ENCODE data around the gene MARCO. TPM values are rescaled to one million over a fixed set of nuclear protein-coding genes. Genes with fewer than 3 reads are reported as not detected.

Gene MARCO
- total RNA-seq, 1 experiment from 2014 or later: not detected

DNA sequence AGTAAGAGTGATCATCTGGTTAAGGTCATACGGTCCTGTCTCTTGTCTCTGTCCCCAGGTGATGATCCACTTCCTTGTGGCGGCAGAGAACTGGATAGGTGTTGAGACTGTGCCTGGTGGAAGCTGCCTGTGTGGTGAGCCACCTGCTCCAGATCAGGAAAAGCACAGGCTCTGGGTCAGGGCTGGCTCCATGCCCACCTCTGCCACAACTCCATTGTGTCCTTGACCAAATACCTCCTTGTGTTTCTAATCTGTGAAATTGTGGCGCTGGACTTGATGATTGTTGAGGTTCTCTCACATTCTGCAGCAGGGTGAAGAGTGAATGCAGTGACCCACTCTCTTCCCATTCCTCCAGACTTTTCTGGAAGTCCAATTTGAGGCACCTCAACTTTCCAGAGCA is 48.9 kb upstream of the MARCO start:
- H4K8ac ChIP-seq (replicated peaks; ENCODE audit: insufficient read length, low read depth, low read length): no peak overlapping the region
- peaks cover 8% of the 10 kb centered on the region for H3K9me3 ChIP-seq (ENCODE audit: control insufficient read depth, low read depth, low read length)
- H3K4me3 Mint-ChIP-seq: no peak overlapping the region
- H4K5ac ChIP-seq (ENCODE audit: insufficient read length, low read depth, low read length): no peak overlapping the region
- peaks cover 10% of the 10 kb centered on the region; the same call in 1 of the 2 replicates for H3K27me3 Mint-ChIP-seq (ENCODE audit: low read depth)
- no peak overlapping the region for H2BK12ac ChIP-seq (ENCODE audit: insufficient read length, low read depth, low read length)
- peaks cover 16 to 20% of the 10 kb centered on the region in 2 experiments for H3K9me3 Mint-ChIP-seq
- no peaks in the 10 kb centered on the region for H3K79me1 ChIP-seq (ENCODE audit: insufficient read depth, low read depth, low read length, poor library complexity, severe bottlenecking)
- no peak overlapping the region for H3K9ac ChIP-seq (ENCODE audit: extremely low read depth, insufficient read length, low read length)
- H3K79me2 ChIP-seq (ENCODE audit: insufficient read depth, low read length): no peaks in the 10 kb centered on the region
- H3T11ph ChIP-seq (ENCODE audit: low read length): no peak overlapping the region
- no peak overlapping the region for H2BK5ac ChIP-seq (ENCODE audit: insufficient read length, low read length)
- no peak overlapping the region for H2BK20ac ChIP-seq (ENCODE audit: low read depth, low read length, poor library complexity, severe bottlenecking)
- H3K14ac ChIP-seq (ENCODE audit: insufficient read depth, low read length): no peak overlapping the region
- no peak overlapping the region for H3K18ac ChIP-seq (ENCODE audit: insufficient read length, low read depth, low read length)
- no peak overlapping the region for H2BK120ac ChIP-seq (ENCODE audit: low read depth, low read length, poor library complexity, severe bottlenecking)
- H3K27ac ChIP-seq (ENCODE audit: insufficient read length, low read depth, low read length): no peak overlapping the region
- H2AK5ac ChIP-seq (ENCODE audit: insufficient read length, low read length): no peak overlapping the region
- no peak overlapping the region for H3K4me2 ChIP-seq (ENCODE audit: insufficient read depth, insufficient read length, low read length)
- no peak overlapping the region for H3K23ac ChIP-seq (ENCODE audit: insufficient read length, low read depth, low read length)
- no peak overlapping the region for H3K27ac Mint-ChIP-seq
- H3K27me3 ChIP-seq (ENCODE audit: insufficient read depth, low read length): no peaks in the 10 kb centered on the region
- H3K4me1 Mint-ChIP-seq: no peaks in the 10 kb centered on the region
- H2BK15ac ChIP-seq (ENCODE audit: low read depth, low read length): no peak overlapping the region
- WGBS (ENCODE audit: extremely low coverage, insufficient read length, low lambda C conversion rate): no CpG with 5 or more reads among the region's 3 CpGs
- no peaks in the 10 kb centered on the region for H3K23me2 ChIP-seq (ENCODE audit: insufficient read length, low read depth, low read length, poor library complexity, severe bottlenecking)
- no peak overlapping the region for H2AFZ ChIP-seq (ENCODE audit: low read length)
- TF ChIP-seq, protein P1, sequence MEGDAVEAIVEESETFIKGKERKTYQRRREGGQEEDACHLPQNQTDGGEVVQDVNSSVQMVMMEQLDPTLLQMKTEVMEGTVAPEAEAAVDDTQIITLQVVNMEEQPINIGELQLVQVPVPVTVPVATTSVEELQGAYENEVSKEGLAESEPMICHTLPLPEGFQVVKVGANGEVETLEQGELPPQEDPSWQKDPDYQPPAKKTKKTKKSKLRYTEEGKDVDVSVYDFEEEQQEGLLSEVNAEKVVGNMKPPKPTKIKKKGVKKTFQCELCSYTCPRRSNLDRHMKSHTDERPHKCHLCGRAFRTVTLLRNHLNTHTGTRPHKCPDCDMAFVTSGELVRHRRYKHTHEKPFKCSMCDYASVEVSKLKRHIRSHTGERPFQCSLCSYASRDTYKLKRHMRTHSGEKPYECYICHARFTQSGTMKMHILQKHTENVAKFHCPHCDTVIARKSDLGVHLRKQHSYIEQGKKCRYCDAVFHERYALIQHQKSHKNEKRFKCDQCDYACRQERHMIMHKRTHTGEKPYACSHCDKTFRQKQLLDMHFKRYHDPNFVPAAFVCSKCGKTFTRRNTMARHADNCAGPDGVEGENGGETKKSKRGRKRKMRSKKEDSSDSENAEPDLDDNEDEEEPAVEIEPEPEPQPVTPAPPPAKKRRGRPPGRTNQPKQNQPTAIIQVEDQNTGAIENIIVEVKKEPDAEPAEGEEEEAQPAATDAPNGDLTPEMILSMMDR (conservative IDR thresholded peaks at IDR 0.05): no peak
- no peaks in the 10 kb centered on the region for H4K20me1 ChIP-seq (ENCODE audit: control insufficient read depth, insufficient read depth, insufficient read length)
- H3K4ac ChIP-seq (ENCODE audit: low read depth, low read length): no peak overlapping the region
- no peaks in the 10 kb centered on the region for H3K4me1 ChIP-seq (ENCODE audit: insufficient read depth, low read length)
- no peak overlapping the region for H3K56ac ChIP-seq (ENCODE audit: insufficient read length, low read depth, low read length)
- no peak for DNase-seq
- H3K36me3 Mint-ChIP-seq (ENCODE audit: insufficient read depth in 1 of 3, low read depth in 3 of 3): peaks cover 0 to 8% (median 6%) of the 10 kb centered on the region in 3 experiments; a peak in 5 of 7 replicates
- no peak overlapping the region for H4K91ac ChIP-seq (ENCODE audit: insufficient read length, low read depth, low read length)
